ENCODE results near the gene RAD51B. TPM values are rescaled to one million over a fixed set of nuclear protein-coding genes. Genes with fewer than 3 reads are reported as not detected.

RAD51B gene
- total and polyA plus RNA-seq, 2 donors (not counting 1 experiment from before 2014, with no cell fraction given), result 4.6 to 16.3 TPM

GRCh38 chr14:68587931-68588330 lies 768.4 kb downstream of the RAD51B start:
- Histone ChIP-seq H3K27ac (ENCODE audit: insufficient read depth, low read length) (no peak overlapping the region), H3K79me2 (ENCODE audit: control insufficient read depth, insufficient read depth, low read length) (no peaks in the 10 kb centered on the region), H3K36me3 (ENCODE audit: control insufficient read depth, insufficient read depth, low read length) (no peaks in the 10 kb centered on the region), H2AFZ (ENCODE audit: low read length) (no peak overlapping the region), H3K4me2 (ENCODE audit: extremely low read depth, insufficient read depth, low read length) (no peak overlapping the region), H3K27me3 (ENCODE audit: control insufficient read depth, insufficient read depth, low read length) (no peaks in the 10 kb centered on the region), H3K4me1 (ENCODE audit: control insufficient read depth, extremely low read depth, insufficient read depth, low read length) (peaks cover 17% of the 10 kb centered on the region), H4K20me1 (ENCODE audit: control insufficient read depth, extremely low read depth, insufficient read depth, low read length) (no peaks in the 10 kb centered on the region), H3K9ac (ENCODE audit: insufficient read depth, low read length) (no peak overlapping the region), H3K4me3 (replicated peaks in 1 of 4; ENCODE audit: control extremely low read depth in 1 of 4, insufficient read depth in 1 of 4, low read depth in 3 of 4, low read length in 4 of 4) (no peak overlapping the region), H3K9me3 (ENCODE audit: control insufficient read depth, insufficient read depth, low read depth, low read length) (no peaks in the 10 kb centered on the region)
- no peak for DNase-seq (ENCODE audit: low read depth in 2 of 2)
- TF ChIP-seq EZH2 (IDR thresholded peaks at IDR 0.05; ENCODE audit: low read length, missing control alignments), result no peak
- TF ChIP-seq, protein P1, sequence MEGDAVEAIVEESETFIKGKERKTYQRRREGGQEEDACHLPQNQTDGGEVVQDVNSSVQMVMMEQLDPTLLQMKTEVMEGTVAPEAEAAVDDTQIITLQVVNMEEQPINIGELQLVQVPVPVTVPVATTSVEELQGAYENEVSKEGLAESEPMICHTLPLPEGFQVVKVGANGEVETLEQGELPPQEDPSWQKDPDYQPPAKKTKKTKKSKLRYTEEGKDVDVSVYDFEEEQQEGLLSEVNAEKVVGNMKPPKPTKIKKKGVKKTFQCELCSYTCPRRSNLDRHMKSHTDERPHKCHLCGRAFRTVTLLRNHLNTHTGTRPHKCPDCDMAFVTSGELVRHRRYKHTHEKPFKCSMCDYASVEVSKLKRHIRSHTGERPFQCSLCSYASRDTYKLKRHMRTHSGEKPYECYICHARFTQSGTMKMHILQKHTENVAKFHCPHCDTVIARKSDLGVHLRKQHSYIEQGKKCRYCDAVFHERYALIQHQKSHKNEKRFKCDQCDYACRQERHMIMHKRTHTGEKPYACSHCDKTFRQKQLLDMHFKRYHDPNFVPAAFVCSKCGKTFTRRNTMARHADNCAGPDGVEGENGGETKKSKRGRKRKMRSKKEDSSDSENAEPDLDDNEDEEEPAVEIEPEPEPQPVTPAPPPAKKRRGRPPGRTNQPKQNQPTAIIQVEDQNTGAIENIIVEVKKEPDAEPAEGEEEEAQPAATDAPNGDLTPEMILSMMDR (conservative IDR thresholded peaks at IDR 0.05 in 1 of 2, IDR thresholded peaks at IDR 0.05 in 1 of 2; ENCODE audit: low read depth in 1 of 2, low read length in 2 of 2), result no peak

DNA sequence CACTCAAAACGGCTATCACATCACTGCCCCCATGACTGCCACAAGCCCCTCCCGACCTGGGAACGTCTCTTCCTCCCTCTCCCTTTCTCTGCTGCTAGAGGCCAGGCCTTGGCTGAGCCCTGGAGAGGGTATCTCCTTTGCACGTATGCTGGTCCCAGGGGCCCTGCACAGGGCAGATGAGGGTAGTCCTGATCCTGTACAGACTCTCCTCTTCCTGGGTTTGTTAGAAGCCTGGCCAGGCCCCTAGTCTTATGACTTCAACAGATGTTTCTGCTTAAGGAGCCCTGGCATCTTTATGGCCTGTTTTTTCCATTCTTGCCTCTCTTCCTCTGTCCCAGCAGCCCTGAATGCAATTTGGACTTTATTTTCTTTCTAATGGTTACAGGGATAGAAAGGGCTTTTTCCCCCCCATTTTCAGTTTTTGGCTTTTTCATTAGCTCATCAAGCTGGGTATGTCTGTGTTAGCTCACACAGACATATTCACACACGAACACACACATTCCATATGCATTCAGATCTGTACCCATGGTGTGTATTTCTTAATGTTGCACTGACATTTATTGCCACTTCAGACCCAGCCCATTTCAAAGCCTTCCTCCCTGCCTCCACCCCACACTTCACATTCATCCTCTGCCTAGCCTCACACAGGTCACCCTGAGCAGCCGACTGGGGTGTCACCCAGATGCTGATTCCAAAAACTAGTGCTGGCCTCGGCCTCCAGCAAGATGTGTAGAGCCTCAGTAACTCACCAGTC lies 770.0 kb downstream of the RAD51B start:
- Histone ChIP-seq H3K4me2 (ENCODE audit: extremely low read depth, insufficient read depth, low read length) (no peak overlapping the region), H3K4me1 (ENCODE audit: control insufficient read depth, extremely low read depth, insufficient read depth, low read length) (peaks cover 17% of the 10 kb centered on the region), H3K27me3 (ENCODE audit: control insufficient read depth, insufficient read depth, low read length) (no peaks in the 10 kb centered on the region), H3K4me3 (replicated peaks in 1 of 4; ENCODE audit: control extremely low read depth in 1 of 4, insufficient read depth in 1 of 4, low read depth in 3 of 4, low read length in 4 of 4) (no peak overlapping the region), H3K9ac (ENCODE audit: insufficient read depth, low read length) (no peak overlapping the region), H3K9me3 (ENCODE audit: control insufficient read depth, insufficient read depth, low read depth, low read length) (no peaks in the 10 kb centered on the region), H3K36me3 (ENCODE audit: control insufficient read depth, insufficient read depth, low read length) (no peaks in the 10 kb centered on the region), H4K20me1 (ENCODE audit: control insufficient read depth, extremely low read depth, insufficient read depth, low read length) (no peaks in the 10 kb centered on the region), H3K27ac (ENCODE audit: insufficient read depth, low read length) (peak overlapping the region; percentile 43), H3K79me2 (ENCODE audit: control insufficient read depth, insufficient read depth, low read length) (no peaks in the 10 kb centered on the region), H2AFZ (ENCODE audit: low read length) (peak overlapping the region; percentile 9)
- DNase-seq (ENCODE audit: low read depth in 2 of 2), result peak; percentile 40 to 83
- TF ChIP-seq, protein P1 (conservative IDR thresholded peaks at IDR 0.05 in 1 of 2, IDR thresholded peaks at IDR 0.05 in 1 of 2; ENCODE audit: low read depth in 1 of 2, low read length in 2 of 2), result no peak
- TF ChIP-seq EZH2 (IDR thresholded peaks at IDR 0.05; ENCODE audit: low read length, missing control alignments), result no peak

DNA sequence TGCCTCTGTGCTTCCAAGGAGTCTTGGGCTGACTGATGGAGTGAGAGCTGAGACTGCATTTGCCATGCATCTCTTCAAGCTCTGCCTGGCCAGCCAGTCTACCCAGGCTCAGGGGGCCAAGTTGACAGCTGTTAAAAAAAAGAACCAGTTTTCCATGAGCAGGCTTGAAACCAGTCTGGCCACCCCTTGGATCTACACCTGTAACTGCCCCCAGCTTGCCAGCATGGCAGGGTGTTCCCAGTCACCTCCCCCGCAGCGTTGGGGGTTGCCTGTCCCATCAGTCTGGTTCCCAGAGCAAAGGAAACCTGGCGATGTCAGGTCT lies 770.6 kb downstream of the RAD51B start:
- Histone ChIP-seq H2AFZ (ENCODE audit: low read length) (no peak overlapping the region), H3K36me3 (ENCODE audit: control insufficient read depth, insufficient read depth, low read length) (no peaks in the 10 kb centered on the region), H3K4me1 (ENCODE audit: control insufficient read depth, extremely low read depth, insufficient read depth, low read length) (peaks cover 17% of the 10 kb centered on the region), H3K79me2 (ENCODE audit: control insufficient read depth, insufficient read depth, low read length) (no peaks in the 10 kb centered on the region), H3K4me3 (replicated peaks in 1 of 4; ENCODE audit: control extremely low read depth in 1 of 4, insufficient read depth in 1 of 4, low read depth in 3 of 4, low read length in 4 of 4) (no peak overlapping the region), H4K20me1 (ENCODE audit: control insufficient read depth, extremely low read depth, insufficient read depth, low read length) (no peaks in the 10 kb centered on the region), H3K27me3 (ENCODE audit: control insufficient read depth, insufficient read depth, low read length) (no peaks in the 10 kb centered on the region), H3K27ac (ENCODE audit: insufficient read depth, low read length) (peak overlapping the region; percentile 43), H3K4me2 (ENCODE audit: extremely low read depth, insufficient read depth, low read length) (no peak overlapping the region), H3K9ac (ENCODE audit: insufficient read depth, low read length) (no peak overlapping the region), H3K9me3 (ENCODE audit: control insufficient read depth, insufficient read depth, low read depth, low read length) (no peaks in the 10 kb centered on the region)
- TF ChIP-seq, protein P1 (conservative IDR thresholded peaks at IDR 0.05 in 1 of 2, IDR thresholded peaks at IDR 0.05 in 1 of 2; ENCODE audit: low read depth in 1 of 2, low read length in 2 of 2), result no peak
- no peak for TF ChIP-seq EZH2 (IDR thresholded peaks at IDR 0.05; ENCODE audit: low read length, missing control alignments)
- DNase-seq (ENCODE audit: low read depth in 2 of 2), result no peak
